Measurements from ENCODE around the gene ARHGAP28. TPM values are rescaled to one million over a fixed set of nuclear protein-coding genes. Genes with fewer than 3 reads are reported as not detected.

ARHGAP28 gene
- total RNA-seq, 4 donors from 2014 or later: 0.52 to 1.7 (median 0.75) TPM

- no peak for TF ChIP-seq POLR2A (IDR thresholded peaks at IDR 0.05; ENCODE audit: low read depth)
- TF ChIP-seq EP300 (IDR thresholded peaks at IDR 0.05): no peak
- TF ChIP-seq POLR2AphosphoS5 (IDR thresholded peaks at IDR 0.05): no peak
- TF ChIP-seq, protein P1, sequence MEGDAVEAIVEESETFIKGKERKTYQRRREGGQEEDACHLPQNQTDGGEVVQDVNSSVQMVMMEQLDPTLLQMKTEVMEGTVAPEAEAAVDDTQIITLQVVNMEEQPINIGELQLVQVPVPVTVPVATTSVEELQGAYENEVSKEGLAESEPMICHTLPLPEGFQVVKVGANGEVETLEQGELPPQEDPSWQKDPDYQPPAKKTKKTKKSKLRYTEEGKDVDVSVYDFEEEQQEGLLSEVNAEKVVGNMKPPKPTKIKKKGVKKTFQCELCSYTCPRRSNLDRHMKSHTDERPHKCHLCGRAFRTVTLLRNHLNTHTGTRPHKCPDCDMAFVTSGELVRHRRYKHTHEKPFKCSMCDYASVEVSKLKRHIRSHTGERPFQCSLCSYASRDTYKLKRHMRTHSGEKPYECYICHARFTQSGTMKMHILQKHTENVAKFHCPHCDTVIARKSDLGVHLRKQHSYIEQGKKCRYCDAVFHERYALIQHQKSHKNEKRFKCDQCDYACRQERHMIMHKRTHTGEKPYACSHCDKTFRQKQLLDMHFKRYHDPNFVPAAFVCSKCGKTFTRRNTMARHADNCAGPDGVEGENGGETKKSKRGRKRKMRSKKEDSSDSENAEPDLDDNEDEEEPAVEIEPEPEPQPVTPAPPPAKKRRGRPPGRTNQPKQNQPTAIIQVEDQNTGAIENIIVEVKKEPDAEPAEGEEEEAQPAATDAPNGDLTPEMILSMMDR (IDR thresholded peaks at IDR 0.05): no peak
- 94% methylated on average over 7 of the region's 7 CpGs for WGBS
- DNase-seq (ENCODE audit: extremely low spot score): no peak
- peaks cover 0 to 7% (median 2%) of the 10 kb centered on the region in 4 donors for H3K4me1 ChIP-seq
- H3K4me3 ChIP-seq: no peak overlapping the region
- peaks cover 0 to 7% (median 0%) of the 10 kb centered on the region in 4 donors for H3K27me3 ChIP-seq
- H3K27ac ChIP-seq (replicated peaks in 1 of 4): no peak overlapping the region
- H3K36me3 ChIP-seq: no peaks in the 10 kb centered on the region
- H3K9me3 ChIP-seq: no peaks in the 10 kb centered on the region
- intact Hi-C loops (cut with DNase I): no loop called here
These were observed 5.4 kb downstream of the ARHGAP28 start for GRCh38 chr18:6734726-6735430.

DNA sequence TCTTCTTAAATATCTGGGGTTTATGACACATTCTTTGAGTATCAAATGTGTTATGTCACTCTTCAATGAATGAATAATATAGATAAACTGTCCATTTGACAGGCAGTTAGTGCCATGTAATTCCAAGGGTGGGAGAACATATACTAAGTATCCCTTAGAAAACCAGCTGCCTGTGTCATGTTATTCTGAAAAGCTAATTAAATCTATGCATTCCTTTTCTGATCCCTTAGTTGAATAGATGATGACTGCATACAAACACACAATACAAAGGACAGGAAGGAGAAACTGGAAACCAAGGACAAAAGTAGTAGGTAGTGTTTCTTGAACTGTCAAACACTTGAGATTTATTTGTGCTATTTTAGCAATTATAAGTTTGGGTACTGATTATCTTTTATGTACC lies 8.3 kb downstream of the ARHGAP28 start:
- H3K4me1 ChIP-seq: no peaks in the 10 kb centered on the region
- DNase-seq (ENCODE audit: extremely low spot score): no peak
- no peaks in the 10 kb centered on the region for H3K27me3 ChIP-seq
- intact Hi-C loops (cut with DNase I): no loop called here
- no peaks in the 10 kb centered on the region for H3K36me3 ChIP-seq
- H3K4me3 ChIP-seq: no peak overlapping the region
- no peak overlapping the region for H3K27ac ChIP-seq (replicated peaks in 1 of 4)
- no peak for TF ChIP-seq EP300 (IDR thresholded peaks at IDR 0.05)
- TF ChIP-seq POLR2A (IDR thresholded peaks at IDR 0.05; ENCODE audit: low read depth): no peak
- H3K9me3 ChIP-seq: no peaks in the 10 kb centered on the region

DNA sequence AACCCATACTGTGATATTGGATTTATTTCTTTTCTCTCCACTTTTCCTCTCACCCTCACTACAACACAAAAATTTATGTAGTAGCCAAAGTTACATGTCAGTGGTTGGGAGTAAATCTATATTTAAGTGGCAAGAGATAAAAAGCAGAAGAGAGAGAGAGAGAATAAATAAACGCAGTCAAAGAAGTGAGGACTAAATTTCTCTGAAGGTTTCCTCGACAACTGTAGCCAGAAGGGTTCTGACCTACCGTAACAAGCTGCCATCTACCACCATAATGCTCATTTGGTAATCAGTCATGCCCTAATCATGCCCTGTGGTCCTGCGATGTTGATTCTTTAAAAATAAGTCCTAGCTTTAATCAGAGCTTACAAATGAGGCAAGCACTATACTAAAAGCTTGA lies 9.1 kb downstream of the ARHGAP28 start:
- DNase-seq (ENCODE audit: extremely low spot score): no peak
- Histone ChIP-seq H3K36me3 (no peaks in the 10 kb centered on the region), H3K27me3 (no peaks in the 10 kb centered on the region), H3K9me3 (no peaks in the 10 kb centered on the region), H3K4me1 (no peaks in the 10 kb centered on the region), H3K27ac (replicated peaks in 1 of 4) (no peak overlapping the region), H3K4me3 (no peak overlapping the region)
- WGBS: 48% methylated on average over 4 of the region's 4 CpGs
- TF ChIP-seq POLR2AphosphoS5 (IDR thresholded peaks at IDR 0.05): no peak
- TF ChIP-seq EP300 (IDR thresholded peaks at IDR 0.05): no peak
- no peak for TF ChIP-seq POLR2A (IDR thresholded peaks at IDR 0.05; ENCODE audit: low read depth)
- TF ChIP-seq, protein P1 (IDR thresholded peaks at IDR 0.05): no peak
- intact Hi-C loops (cut with DNase I): no loop called here

GRCh38 chr18:6741232-6741663 lies 11.7 kb downstream of the ARHGAP28 start:
- H3K9me3 ChIP-seq: no peaks in the 10 kb centered on the region
- no peak overlapping the region for H3K4me3 ChIP-seq
- TF ChIP-seq EP300 (IDR thresholded peaks at IDR 0.05) (no peak), POLR2AphosphoS5 (IDR thresholded peaks at IDR 0.05) (no peak), POLR2A (IDR thresholded peaks at IDR 0.05; ENCODE audit: low read depth) (no peak)
- TF ChIP-seq, protein P1 (IDR thresholded peaks at IDR 0.05): no peak
- 34% methylated on average over 2 of the region's 2 CpGs for whole genome bisulfite sequencing
- H3K4me1 ChIP-seq: no peaks in the 10 kb centered on the region
- no peak overlapping the region for H3K27ac ChIP-seq (replicated peaks in 1 of 4)
- H3K27me3 ChIP-seq: no peaks in the 10 kb centered on the region
- DNase-seq (ENCODE audit: extremely low spot score): no peak
- no peaks in the 10 kb centered on the region for H3K36me3 ChIP-seq
- intact Hi-C loops (cut with DNase I): no loop called here

DNA sequence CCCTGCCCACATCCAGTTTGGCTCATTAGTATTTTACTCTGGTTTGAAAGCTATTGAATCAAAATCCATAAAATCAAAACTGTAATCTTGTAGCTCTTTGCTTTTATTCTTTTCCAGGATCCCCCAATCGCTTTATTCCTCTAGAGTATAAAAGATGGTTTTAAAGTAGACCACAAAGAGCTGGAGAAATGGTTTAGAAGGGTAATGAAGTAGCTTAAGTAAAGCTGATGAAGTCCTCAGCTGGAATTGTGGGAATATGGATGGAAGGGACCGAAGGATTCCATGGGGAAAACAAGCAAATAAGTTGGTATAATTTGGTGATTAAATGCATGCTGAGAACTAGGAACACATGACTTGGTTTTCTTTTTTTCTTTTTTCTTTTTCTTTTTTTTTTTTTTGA lies 12.3 kb downstream of the ARHGAP28 start:
- TF ChIP-seq POLR2AphosphoS5 (IDR thresholded peaks at IDR 0.05): no peak
- TF ChIP-seq EP300 (IDR thresholded peaks at IDR 0.05): no peak
- no peak for TF ChIP-seq POLR2A (IDR thresholded peaks at IDR 0.05; ENCODE audit: low read depth)
- TF ChIP-seq, protein P1 (IDR thresholded peaks at IDR 0.05): no peak
- Histone ChIP-seq H3K27ac (replicated peaks in 1 of 4) (peak overlapping the region in 1 of 4 donors; percentile 4), H3K36me3 (no peaks in the 10 kb centered on the region), H3K27me3 (no peaks in the 10 kb centered on the region), H3K9me3 (no peaks in the 10 kb centered on the region), H3K4me1 (no peaks in the 10 kb centered on the region), H3K4me3 (no peak overlapping the region)
- intact Hi-C loops (cut with DNase I): no loop called here
- no peak for DNase-seq (ENCODE audit: extremely low spot score)
- 91% methylated on average over 2 of the region's 2 CpGs for WGBS
